Stimulated activated CD4-positive, alpha-beta T cell treated with anti-CD3 and anti-CD28 coated beads, Interleukin-1b, Interleukin-23, amount 100 ng/mL, for 4 hours (primary cell): Measurements from ENCODE around the gene UGT2B17.
"Not testable (repeated sequence)": the region's sequence is repeated elsewhere in the genome, so short reads cannot be mapped to it uniquely, and the experiment has no call there.

Experiments used
- DNase-seq, 2 donors: peaks; one replicate each; pipeline ENCODE4 v3.0.0-alpha.2; 2020; ENCODE audit warnings: low read depth in 2 of 2

The UGT2B17 gene

GRCh38 chr4:68576272-68577125, at the start of gene UGT2B17:
Gene UGT2B17 (minus strand): TSS chr4:68576322. CDS start chr4:68568484, 7,838 bp downstream.
- DNase-seq = no peak

GRCh38 chr4:68622731-68623130, 46.6 kb upstream of the UGT2B17 start:
- not testable (repeated sequence) for DNase-seq

- no peak for DNase-seq
Observed at GRCh38 chr4:68617003-68617698, 41.0 kb upstream of the UGT2B17 start.

- no peak for DNase-seq
Observed at GRCh38 chr4:68615699-68616422, 39.7 kb upstream of the UGT2B17 start.

- DNase-seq = no peak
Observed at GRCh38 chr4:68613752-68614151, 37.6 kb upstream of the UGT2B17 start.

GRCh38 chr4:68606240-68606639, 30.1 kb upstream of the UGT2B17 start:
- DNase-seq = no peak

GRCh38 chr4:68599150-68599549, 23.0 kb upstream of the UGT2B17 start:
- DNase-seq = no peak

GRCh38 chr4:68597482-68597881, 21.4 kb upstream of the UGT2B17 start:
- DNase-seq = no peak

- no peak for DNase-seq
Observed at GRCh38 chr4:68594678-68595077, 18.6 kb upstream of the UGT2B17 start.

- DNase-seq = no peak
Observed at GRCh38 chr4:68593112-68593511, 17.0 kb upstream of the UGT2B17 start.

- DNase-seq = no peak
Observed at GRCh38 chr4:68592673-68593072, 16.6 kb upstream of the UGT2B17 start.

- no peak for DNase-seq
Observed at GRCh38 chr4:68591204-68591603, 15.1 kb upstream of the UGT2B17 start.

GRCh38 chr4:68589790-68590189, 13.7 kb upstream of the UGT2B17 start:
- DNase-seq = no peak

- no peak for DNase-seq
Observed at GRCh38 chr4:68582339-68582717, 6.2 kb upstream of the UGT2B17 start.

- no peak for DNase-seq
Observed at GRCh38 chr4:68581383-68582338, 5.5 kb upstream of the UGT2B17 start.

GRCh38 chr4:68577590-68577989, 1.5 kb upstream of the UGT2B17 start:
- no peak for DNase-seq

GRCh38 chr4:68575636-68576035, 486 bp downstream of the UGT2B17 start:
- not testable (repeated sequence) for DNase-seq

GRCh38 chr4:68575081-68575480, 1.0 kb downstream of the UGT2B17 start:
- no peak for DNase-seq

- no peak for DNase-seq
Observed at GRCh38 chr4:68572653-68573170, 3.4 kb downstream of the UGT2B17 start.

GRCh38 chr4:68570122-68570507, 6.0 kb downstream of the UGT2B17 start:
- DNase-seq = no peak
